GM21529 (cell line): ENCODE results near the gene ERRFI1.

Source experiments
- ATAC-seq: cut with Tn5 transposase; IDR thresholded peaks from one replicate; pipeline ENCODE4 v1.9.1; 2021; ENCODE audit not compliant: unreplicated experiment

ERRFI1 gene

DNA sequence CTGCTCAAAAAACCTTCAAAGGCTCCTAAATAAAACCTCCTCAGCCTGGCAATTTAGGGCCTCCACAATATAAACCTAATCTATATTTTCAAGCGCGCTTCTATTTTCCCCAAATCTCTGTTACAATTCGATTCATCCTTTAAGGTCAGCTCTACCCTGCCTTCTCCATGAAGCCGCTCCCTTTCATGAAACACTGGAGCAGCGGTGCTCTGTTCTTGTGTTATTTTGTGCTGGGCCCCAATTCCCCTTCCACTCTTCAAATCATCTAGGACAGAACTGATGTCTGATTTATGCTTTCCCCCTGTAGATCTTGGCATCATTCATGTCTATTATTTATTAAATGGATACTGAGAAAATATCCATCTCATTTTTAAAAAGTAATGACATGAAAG, 6.9 kb downstream of the ERRFI1 start:
- no peak for ATAC-seq

DNA sequence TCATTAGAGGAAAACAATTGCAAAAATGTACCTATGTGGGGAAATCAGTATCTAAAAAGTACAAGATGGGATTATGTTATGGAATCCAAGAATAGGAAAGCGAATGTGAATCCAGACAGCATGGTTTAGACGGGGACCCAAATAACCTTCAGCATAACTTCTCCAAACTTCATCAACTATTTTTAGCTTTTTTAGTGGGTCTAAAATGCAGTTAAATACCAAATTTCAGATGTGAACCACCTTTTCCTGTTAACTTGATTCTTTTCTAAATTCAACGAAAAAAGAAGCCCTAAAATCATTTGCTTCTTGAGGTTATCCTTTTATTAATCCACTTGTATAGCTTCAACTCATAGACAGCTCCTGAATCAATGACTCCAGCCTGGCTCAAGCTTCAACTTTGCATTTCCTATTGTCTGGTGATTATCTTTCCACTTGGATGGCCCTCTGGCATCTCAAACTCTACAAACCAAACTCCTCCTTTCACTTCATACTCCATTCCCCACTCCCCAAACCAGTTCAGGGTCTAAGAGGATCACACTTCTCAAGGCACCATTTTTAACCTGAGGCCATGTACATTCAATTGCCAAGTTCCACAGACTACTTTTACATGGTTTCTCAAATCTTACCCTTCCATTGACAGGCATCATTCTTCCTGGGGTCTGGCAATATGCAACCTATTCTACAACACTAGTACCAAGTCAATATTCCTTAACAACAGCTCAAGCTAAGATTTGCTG, 7.4 kb downstream of the ERRFI1 start:
- ATAC-seq: no peak

GRCh38 chr1:8017495-8018197, 8.5 kb downstream of the ERRFI1 start:
- no peak for ATAC-seq

- ATAC-seq: no peak
Measured at GRCh38 chr1:8016895-8017241, 9.2 kb downstream of the ERRFI1 start.

- no peak for ATAC-seq
Measured at GRCh38 chr1:8016210-8016894, 9.8 kb downstream of the ERRFI1 start.

DNA sequence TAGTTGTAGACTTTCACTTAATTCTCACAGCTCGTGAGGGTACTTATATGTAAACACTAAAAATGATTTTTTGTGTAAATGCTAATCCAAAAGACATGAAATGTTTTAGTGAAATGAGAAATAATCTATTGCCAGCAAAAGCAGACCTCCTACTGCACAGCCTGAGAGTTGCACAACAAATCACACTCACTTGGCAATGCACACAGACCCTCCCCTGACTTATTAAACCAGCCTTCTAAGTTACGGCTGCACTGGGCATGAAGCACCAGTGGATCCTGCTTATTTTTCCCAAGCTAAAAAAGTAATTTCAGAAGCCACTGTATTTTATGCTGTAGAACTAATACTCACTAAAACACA, 10.3 kb downstream of the ERRFI1 start:
- no peak for ATAC-seq

GRCh38 chr1:8015036-8015808, 10.9 kb downstream of the ERRFI1 start:
- no peak for ATAC-seq

DNA sequence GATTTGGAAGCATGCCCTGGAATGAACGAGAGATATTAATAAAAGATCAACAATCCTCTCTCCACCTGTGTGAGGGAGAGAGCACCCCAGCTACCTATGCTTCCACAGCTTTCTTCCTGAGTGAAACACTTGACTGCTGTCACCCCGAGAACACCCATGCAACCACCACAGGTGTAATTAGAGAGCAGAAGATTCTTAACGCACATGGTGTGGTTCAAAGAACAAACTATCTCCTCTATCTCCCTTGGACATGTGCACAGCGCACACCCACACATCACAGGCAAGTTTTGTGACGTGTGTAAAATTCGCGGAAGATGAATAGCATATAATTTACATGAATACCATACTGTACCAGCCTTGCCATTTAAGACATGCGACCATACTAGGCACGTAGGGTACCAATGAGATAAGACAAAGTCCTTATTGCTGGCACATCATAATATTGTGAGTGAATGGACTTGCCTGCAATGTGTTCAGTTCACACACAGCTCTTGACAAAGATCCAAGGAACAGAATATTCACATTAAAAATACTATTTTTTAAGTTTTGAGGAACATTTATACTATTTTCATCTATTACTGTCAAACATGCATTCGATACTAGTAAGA, 11.6 kb downstream of the ERRFI1 start:
- ATAC-seq: no peak

- ATAC-seq: no peak
Measured at GRCh38 chr1:8013800-8014199, 12.3 kb downstream of the ERRFI1 start.

DNA sequence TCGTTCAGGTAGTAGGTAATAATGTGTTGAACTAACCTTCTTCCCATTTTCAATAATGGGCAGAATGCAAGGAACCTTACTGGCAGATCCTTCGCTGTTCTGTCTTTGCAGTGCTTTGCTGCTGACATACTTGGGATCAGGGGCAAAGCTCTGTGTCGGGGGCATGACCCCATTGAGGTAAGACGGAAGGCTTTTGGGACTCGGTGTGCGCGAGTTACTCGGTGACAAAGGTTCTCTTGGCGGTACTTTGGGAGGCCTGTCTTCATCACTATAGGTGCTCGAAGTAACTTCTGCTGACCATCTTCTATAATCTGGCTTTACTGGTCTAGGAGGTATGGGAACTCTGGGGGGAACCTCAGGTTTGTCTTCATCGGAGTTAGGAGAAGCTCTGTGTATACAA, 12.7 kb downstream of the ERRFI1 start:
- no peak for ATAC-seq

- no peak for ATAC-seq
Measured at GRCh38 chr1:8012955-8013354, 13.2 kb downstream of the ERRFI1 start.

GRCh38 chr1:8011923-8012858, 13.9 kb downstream of the ERRFI1 start:
- no peak for ATAC-seq

GRCh38 chr1:8011016-8011415, 15.1 kb downstream of the ERRFI1 start:
- no peak for ATAC-seq

- no peak for ATAC-seq
Measured at GRCh38 chr1:8010080-8010664, 15.9 kb downstream of the ERRFI1 start.

- no peak for ATAC-seq
Measured at GRCh38 chr1:8009043-8010002, 16.8 kb downstream of the ERRFI1 start.

- ATAC-seq: no peak
Measured at GRCh38 chr1:8006037-8006963, 19.8 kb downstream of the ERRFI1 start.

GRCh38 chr1:8004803-8005573, 21.1 kb downstream of the ERRFI1 start:
- ATAC-seq: no peak
